Fibroblast of the aortic adventitia (primary cell): ENCODE results near the gene SLC25A39. TPM values are rescaled to one million over a fixed set of nuclear protein-coding genes. Genes with fewer than 3 reads are reported as not detected.

Experiments used
- DNase-seq: peaks from one replicate; pipeline ENCODE4 v3.0.0-alpha.2; 2010; ENCODE audit warnings: low read depth
- H3K4me3 ChIP-seq: 2 replicates; pipeline ENCODE4 v1.5.1; 2011; ENCODE audit warnings: low read depth, mild to moderate bottlenecking, control low read depth, low read length, moderate library complexity
- CTCF ChIP-seq: IDR thresholded peaks from 2 replicates; pipeline ENCODE4 v1.5.1; 2011; ENCODE audit warnings: mild to moderate bottlenecking, low read length, control low read depth, inconsistent platforms; ENCODE audit not compliant: insufficient read depth
- total RNA-seq: library from RNA; depleted of rRNA; stranded (reverse); fragments of >200 nt; gene quantifications from 2 replicates; pipeline ENCODE4 v1.2.3, GENCODE V29; 2012; ENCODE audit warnings: low replicate concordance

SLC25A39 gene
- total RNA-seq, 1 donor, result 61.5 TPM

- TF ChIP-seq CTCF, result no peak
Observed at GRCh38 chr17:44321246-44322120, 3.1 kb downstream of the SLC25A39 start.

GRCh38 chr17:44320066-44320465, 4.6 kb downstream of the SLC25A39 start:
- no peak for DNase-seq
- no peak overlapping the region for H3K4me3 ChIP-seq
- TF ChIP-seq CTCF, result no peak

More at GRCh38 chr17:44321246-44322120, 3.1 kb downstream of the SLC25A39 start:
- no peak overlapping the region for H3K4me3 ChIP-seq
- DNase-seq, result no peak

GRCh38 chr17:44318077-44318892, 6.3 kb downstream of the SLC25A39 start:
- TF ChIP-seq CTCF, result no peak
- no peak overlapping the region for H3K4me3 ChIP-seq
- no peak for DNase-seq

- no peak for DNase-seq
- TF ChIP-seq CTCF, result no peak
- no peak overlapping the region for H3K4me3 ChIP-seq
Observed at GRCh38 chr17:44317545-44317944, 7.1 kb downstream of the SLC25A39 start.

GRCh38 chr17:44315760-44316731, 8.6 kb downstream of the SLC25A39 start:
- no peak overlapping the region for H3K4me3 ChIP-seq
- no peak for DNase-seq
- TF ChIP-seq CTCF, result no peak
